ACHN (cell line): ENCODE results near the gene PATE1.
A peak's percentile ranks its signal among the peaks of the same experiment; 100 is the strongest.
"Not testable (repeated sequence)": the region's sequence is repeated elsewhere in the genome, so short reads cannot be mapped to it uniquely, and the experiment has no call there.

Experiments
- DNase-seq: peaks from one replicate; pipeline ENCODE4 v3.0.0-alpha.2; 2015
- in situ Hi-C: cut with HindIII; loops from 2 replicates; pipeline ENCODE4 v1.10.0; 2017; ENCODE audit warnings: low sequenced_read_pairs, low pct_ligation_motif_present, low pct_unique_long_range_greater_than_20kb

The PATE1 gene, protein sequence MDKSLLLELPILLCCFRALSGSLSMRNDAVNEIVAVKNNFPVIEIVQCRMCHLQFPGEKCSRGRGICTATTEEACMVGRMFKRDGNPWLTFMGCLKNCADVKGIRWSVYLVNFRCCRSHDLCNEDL

DNA sequence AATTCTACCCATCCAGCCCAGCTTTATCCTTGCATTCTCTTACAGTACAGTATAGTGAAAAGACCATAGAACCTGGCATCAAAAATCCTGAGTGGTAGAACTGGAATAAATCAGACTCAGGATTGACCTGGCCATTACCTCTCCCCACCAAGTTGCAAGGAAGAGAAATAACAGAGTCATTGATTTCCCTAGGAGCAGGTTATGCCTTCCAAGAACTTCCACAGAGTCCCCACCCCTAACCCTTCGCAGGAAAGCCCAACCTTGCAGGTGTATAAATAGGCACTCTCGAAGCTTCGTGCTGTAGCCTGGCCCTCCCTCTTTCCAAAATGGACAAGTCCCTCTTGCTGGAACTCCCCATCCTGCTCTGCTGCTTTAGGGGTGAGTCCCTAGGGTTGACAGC lies at the start of gene PATE1:
TSS of gene PATE1 (plus strand) at position 301 of the 400 bp plus-strand sequence. CDS start at position 327, 26 bp downstream.
- DNase-seq = no peak
- in situ Hi-C loops = no loop called here

GRCh38 chr11:125701018-125701610 lies 45.0 kb upstream of the PATE1 start:
- DNase-seq = no peak
- in situ Hi-C loops = no loop called here

- no peak for DNase-seq
- in situ Hi-C loops = no loop called here
Observed at GRCh38 chr11:125701858-125702621, 44.0 kb upstream of the PATE1 start.

GRCh38 chr11:125704686-125705085 lies 41.4 kb upstream of the PATE1 start:
- DNase-seq, in situ Hi-C loops: not testable (repeated sequence)

GRCh38 chr11:125720781-125721180 lies 25.3 kb upstream of the PATE1 start:
- no peak for DNase-seq
- in situ Hi-C loops = no loop called here

GRCh38 chr11:125724125-125724524 lies 22.0 kb upstream of the PATE1 start:
- peak; percentile 4 for DNase-seq
- in situ Hi-C loops = no loop called here

DNA sequence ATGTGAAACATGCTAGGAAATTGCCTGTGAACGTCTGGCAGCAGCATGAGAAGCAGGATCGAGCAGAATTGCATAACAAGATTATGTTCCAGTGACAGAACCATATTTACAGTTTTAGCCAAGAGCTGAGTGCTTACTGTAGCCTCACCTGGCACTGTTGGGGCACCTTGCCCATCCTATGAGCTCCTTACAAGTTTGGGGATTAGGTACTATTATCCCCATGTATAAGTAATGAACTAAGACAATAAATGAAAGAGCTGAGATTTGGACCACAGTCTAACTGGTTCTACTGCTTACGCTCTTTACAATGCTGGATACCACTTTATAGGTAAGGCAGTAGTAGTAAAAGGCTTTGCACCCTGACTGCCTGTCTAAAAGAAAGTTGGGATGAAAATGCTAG lies 17.1 kb upstream of the PATE1 start:
- in situ Hi-C loops = no loop called here
- DNase-seq = no peak

GRCh38 chr11:125740617-125741016 lies 5.5 kb upstream of the PATE1 start:
- in situ Hi-C loops = no loop called here
- DNase-seq = no peak

DNA sequence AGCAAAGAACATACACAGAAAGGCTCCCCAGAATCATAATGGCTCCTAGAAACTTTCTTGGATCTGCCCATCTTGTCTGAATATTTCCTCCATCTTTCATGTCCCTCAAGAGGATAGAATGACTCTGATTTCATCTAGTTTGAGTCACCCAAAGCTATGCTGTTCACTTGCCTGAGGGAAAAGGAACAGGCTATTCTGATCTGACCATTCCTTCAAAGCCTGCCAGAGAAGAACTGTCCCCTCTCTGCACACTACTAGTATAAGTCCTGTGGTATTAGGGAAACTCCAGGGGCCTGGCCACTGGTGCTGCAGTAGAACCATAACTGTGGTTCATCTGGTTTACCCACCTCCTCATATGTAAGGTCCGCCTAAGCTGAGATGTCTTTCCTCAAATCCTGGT lies 2.4 kb upstream of the PATE1 start:
- DNase-seq = no peak

DNA sequence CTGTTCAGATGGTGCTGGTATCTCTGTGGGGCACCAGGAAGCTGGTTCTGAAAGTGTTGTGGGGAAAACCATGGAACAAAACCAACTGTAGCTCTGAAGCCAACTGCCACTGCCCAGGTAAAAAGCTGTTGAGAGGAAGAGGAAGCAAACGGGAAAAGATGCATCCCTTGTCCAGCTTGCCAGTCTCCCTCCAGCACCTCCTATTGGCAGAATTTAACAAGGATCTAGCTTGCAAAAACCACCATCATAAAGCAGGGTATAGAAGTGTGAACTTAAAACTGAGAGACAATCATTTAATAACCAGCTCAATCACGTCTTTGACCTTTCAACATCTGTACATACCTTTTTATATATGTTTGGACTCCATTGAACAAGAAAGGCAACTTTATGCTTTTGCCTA lies 4.5 kb downstream of the PATE1 start:
- no peak for DNase-seq
- in situ Hi-C loops = no loop called here

More for the DNA sequence above, 2.4 kb upstream of the PATE1 start:
- in situ Hi-C loops = no loop called here

DNA sequence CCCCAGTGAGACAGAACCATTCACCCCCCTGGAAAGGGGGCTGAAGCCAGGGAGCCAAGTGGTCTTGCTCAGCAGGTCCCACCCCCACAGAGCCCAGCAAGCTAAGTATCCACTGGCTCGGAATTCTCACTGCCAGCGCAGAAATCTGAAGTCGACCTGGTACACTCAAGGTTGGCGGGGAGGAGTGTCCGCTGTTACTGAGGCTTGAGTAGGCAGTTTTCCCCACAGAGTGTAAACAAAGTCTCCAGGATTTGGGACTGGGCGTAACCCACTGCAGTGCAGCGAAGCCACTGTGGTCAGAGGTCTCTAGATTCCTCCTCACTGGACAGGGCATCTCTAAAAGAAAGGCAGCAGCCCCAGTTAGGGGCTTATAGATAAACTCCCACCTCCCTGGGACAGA lies 10.0 kb downstream of the PATE1 start:
- in situ Hi-C loops = no loop called here
- DNase-seq = no peak

DNA sequence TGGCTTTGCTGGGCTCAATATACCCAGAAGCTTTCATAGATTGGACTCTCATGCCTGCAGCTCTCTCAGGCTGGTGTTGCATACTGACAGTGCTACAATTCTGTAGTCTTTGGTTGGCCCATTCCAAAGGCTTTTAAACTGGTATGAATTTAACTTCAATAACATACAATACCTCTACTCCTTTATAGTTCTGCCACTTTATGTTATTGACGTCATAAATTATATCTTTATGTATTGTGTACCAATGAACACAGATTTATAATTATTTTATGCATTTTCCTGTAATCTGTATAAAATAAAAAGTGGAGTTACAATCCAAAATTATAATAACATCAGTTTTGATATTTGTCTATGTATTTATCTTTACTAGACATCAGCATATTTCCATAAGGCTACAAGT lies 16.4 kb downstream of the PATE1 start:
- DNase-seq = no peak
- in situ Hi-C loops = no loop called here

DNA sequence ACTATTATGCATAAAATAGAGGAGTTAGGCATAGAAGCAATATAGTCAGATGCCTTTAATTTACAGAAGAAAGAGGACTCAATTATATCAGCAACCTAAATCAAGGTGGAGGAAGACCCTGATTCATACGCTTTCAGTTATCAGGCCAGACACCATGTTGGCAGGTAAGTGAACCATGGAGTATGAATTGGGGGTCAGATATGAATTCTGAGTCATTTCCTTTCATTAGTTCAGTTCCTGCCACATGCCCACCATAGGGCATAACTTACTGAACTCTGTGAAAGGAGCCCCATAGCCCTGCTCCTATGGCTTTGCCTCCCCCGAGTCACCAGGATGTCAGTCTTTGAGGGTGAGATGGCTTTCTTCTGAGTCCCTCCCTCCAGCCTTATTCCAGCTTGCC lies 17.4 kb downstream of the PATE1 start:
- in situ Hi-C loops = no loop called here
- DNase-seq = no peak

DNA sequence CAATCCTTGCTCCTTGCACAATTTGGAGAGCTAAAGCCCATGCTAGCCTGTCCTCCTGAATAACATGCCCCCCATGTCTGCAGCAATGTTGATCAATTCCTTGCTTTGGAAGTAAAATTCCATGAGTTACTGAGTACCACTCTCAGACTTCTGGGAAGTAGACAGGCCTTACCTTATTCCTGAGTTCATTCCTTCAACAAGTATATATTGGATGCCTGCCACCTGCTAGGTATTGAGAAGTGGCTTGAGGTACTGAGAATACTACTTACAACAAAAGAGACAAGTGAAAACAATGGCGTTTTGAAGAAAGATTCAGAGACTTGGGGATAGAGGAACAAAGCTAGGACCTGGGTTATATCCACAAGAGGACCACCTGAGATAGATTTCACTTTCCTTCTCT lies 20.2 kb downstream of the PATE1 start:
- DNase-seq = no peak
- in situ Hi-C loops = no loop called here

GRCh38 chr11:125768336-125769046 lies 22.4 kb downstream of the PATE1 start:
- no peak for DNase-seq
- in situ Hi-C loops = no loop called here

- DNase-seq = no peak
- in situ Hi-C loops = no loop called here
Observed at GRCh38 chr11:125770583-125770982, 24.5 kb downstream of the PATE1 start.

GRCh38 chr11:125772834-125773505 lies 26.9 kb downstream of the PATE1 start:
- in situ Hi-C loops = no loop called here
- no peak for DNase-seq

GRCh38 chr11:125773516-125773915 lies 27.4 kb downstream of the PATE1 start:
- in situ Hi-C loops = no loop called here
- no peak for DNase-seq

DNA sequence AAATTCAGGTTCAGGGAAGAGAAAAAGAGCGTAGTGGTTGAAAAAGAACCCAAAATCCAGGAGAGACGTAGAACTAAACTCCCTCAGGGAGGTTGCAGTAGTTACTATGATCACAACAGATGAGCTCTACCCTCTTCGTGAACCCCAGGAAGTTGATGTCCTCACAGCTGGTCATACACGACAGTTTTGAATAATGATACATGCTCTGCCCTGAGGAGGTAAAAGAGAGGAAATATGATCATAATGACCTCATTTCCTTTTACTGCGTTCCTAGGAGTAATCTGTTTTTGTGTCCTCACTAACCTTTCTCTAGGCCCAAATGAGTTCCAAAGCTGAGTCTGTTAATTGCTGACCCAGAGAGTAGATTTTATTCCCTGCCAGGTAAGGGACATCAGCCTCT lies 31.2 kb downstream of the PATE1 start:
- in situ Hi-C loops = no loop called here

More for the DNA sequence above, 31.2 kb downstream of the PATE1 start:
- DNase-seq = no peak
